Choroid plexus epithelial cell (primary cell): Measurements from ENCODE around the gene FRMD4A.

ENCODE experiments used
- DNase-seq: peaks from one replicate; pipeline ENCODE4 v3.0.0-alpha.2; 2010; ENCODE audit warnings: low read depth
- H3K4me3 ChIP-seq: 2 replicates; pipeline ENCODE4 v1.5.1; 2011; ENCODE audit warnings: low read depth, mild to moderate bottlenecking, control low read depth, low read length, moderate library complexity
- CTCF ChIP-seq: conservative IDR thresholded peaks from 2 replicates; pipeline ENCODE4 v1.5.1; 2011; ENCODE audit warnings: low read depth, mild to moderate bottlenecking, control low read depth, inconsistent platforms, low read length, moderate library complexity

The FRMD4A gene

DNA sequence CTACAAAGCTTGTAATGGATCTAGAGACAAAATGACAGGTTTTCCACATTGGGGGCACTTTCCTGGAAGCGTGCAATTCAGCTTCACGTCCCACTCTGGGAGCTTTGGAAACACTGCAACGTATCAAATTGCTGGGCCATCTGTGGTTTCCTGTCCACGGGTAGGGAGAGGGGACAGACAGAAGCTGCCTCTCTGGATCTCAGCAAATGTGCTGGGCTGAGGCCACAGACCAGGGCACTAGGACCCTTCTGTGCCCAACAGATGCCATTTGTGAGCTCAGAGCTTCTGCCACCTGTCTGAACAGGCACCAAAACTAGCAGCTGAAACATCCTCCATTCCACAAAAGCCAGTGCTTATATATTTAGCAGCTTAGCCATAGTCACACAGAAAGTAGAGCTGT lies 40.9 kb upstream of the FRMD4A start:
- DNase-seq = no peak
- H3K4me3 ChIP-seq = no peak overlapping the region
- no peak for TF ChIP-seq CTCF

DNA sequence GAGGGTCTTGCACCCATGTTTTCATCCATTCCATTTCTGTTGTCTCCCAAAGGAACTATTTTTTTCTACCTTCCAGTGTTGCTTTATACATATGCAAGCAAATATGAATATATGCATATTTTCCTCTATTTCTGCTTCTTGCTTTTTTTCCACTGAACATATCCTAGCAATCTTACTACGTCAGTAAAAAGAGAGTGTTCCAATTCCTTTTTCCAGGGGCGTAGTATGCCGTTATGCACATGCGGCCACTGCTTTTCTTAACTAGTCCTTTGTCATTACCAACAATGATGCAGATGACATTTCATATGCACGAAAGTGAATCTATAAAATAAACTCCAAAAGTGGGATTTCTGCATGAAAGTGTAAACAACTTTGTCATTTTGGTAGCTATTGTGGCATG lies 40.2 kb upstream of the FRMD4A start:
- H3K4me3 ChIP-seq = no peak overlapping the region
- TF ChIP-seq CTCF = no peak
- no peak for DNase-seq

DNA sequence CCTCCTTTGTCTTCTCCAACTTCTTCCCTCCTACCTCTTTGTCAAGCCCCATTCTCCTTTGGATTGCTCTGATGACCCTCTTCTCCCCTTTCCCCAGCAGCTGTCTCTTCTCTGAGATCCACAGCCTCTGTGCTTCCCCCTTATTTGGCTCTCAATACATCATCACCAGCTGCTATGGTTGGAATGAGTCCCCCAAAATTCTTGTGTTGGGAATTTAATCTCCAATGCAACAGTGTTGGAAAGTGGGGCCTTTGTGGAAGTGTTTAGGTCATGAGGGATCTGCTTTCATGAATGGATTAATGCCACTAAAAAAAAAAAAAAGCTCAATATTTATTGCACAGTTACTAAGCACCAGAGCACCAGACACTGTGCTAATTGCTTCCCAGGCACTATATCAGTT lies 39.2 kb upstream of the FRMD4A start:
- no peak overlapping the region for H3K4me3 ChIP-seq
- TF ChIP-seq CTCF = no peak
- DNase-seq = no peak

DNA sequence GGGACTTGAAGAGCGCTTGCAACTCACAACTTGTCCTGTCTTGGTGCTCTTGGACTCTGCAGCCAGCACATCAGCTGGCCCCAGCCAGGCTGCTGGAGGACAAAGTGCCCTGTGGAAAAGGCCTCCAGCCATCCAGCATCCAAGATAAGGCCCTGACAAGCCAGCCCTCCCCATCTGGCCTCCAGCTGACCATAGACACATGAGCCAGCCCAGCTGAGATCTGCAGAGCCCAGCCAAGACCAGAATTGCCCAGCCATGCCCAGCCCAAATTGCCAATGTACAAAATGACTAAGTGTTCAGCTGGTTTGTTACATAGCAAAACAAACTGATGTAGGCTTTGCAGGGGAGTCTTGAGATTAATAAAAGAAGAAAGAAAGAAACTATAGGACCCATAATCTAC lies 36.0 kb upstream of the FRMD4A start:
- no peak for TF ChIP-seq CTCF
- no peak for DNase-seq
- no peak overlapping the region for H3K4me3 ChIP-seq

DNA sequence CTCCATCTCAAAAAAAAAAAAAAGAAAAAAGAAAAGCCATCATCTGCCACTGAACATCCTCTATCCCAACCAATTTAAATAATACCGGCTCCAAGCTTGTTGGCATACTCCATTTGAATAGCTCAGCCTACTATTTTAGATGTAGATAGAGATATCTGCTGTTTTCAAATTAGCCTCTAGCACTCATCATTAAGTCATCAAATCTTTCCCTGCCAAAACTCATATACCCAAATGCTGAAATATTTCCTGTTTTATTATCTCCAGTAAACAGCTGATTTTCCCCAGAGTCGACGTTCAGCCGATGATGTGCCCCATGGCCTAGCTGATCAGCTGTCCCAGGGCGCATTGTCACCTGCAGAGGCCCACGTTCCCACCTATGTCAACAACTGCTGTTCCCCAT lies 34.5 kb upstream of the FRMD4A start:
- DNase-seq = no peak
- H3K4me3 ChIP-seq = no peak overlapping the region
- no peak for TF ChIP-seq CTCF

GRCh38 chr10:14362104-14362503 lies 31.4 kb upstream of the FRMD4A start:
- peak; percentile 15 for DNase-seq
- H3K4me3 ChIP-seq = no peak overlapping the region
- TF ChIP-seq CTCF = no peak

GRCh38 chr10:14360961-14361360 lies 30.2 kb upstream of the FRMD4A start:
- no peak for DNase-seq
- no peak for TF ChIP-seq CTCF
- H3K4me3 ChIP-seq = no peak overlapping the region
